NCI-H2107 (cell line): ENCODE results near the gene NSG2.
"Not testable (repeated sequence)": the region's sequence is repeated elsewhere in the genome, so short reads cannot be mapped to it uniquely, and the experiment has no call there.

Experiments used
- DNase-seq: peaks from one replicate; lab custom pipeline; 2025; lab: John Stamatoyannopoulos, UW

Gene NSG2

DNA sequence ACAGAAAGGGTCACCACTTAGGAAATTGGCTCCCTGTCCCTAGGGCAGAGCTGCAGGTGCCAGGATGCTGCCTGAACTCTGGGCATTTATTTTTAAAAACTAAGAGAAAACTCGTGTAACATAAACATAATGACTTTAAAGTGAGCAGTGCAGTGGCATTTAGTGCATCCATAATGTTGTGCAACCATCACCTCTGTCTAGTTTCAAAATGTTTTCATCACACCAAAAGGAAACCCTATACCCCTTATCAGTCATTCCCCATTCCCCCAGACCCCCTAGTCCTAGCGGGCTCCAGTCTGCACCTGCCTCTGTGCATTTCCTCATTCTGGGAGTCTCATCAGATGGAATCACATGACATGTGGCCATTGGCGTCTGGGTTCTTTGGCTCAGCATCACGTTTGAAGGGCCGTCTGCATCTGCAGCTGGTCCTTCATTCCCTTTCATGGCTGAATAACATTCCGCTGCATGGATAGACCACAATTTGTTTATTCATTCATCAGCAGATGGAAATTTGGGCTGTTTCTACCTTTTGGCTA is 55.8 kb downstream of the NSG2 start:
- DNase-seq: no peak

DNA sequence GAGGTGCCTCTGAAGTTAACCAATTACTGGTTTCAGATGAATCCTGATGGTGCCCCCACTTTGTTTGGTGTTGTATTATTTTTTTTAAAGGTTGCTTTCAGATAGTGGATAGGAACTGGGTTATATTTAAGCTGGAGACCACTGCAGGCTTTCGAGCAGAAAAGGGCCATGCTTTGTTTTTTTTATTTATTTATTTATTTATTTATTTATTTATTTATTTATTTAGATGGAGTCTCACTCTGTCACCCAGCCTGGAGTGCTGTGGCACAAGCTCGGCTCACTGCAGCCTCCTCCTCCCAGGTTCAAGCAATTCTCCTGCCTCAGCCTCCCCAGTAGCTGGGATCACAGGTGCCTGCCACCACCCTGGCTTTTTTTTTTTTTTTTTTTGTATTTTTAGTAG is 57.1 kb downstream of the NSG2 start:
- DNase-seq: not testable (repeated sequence)

DNA sequence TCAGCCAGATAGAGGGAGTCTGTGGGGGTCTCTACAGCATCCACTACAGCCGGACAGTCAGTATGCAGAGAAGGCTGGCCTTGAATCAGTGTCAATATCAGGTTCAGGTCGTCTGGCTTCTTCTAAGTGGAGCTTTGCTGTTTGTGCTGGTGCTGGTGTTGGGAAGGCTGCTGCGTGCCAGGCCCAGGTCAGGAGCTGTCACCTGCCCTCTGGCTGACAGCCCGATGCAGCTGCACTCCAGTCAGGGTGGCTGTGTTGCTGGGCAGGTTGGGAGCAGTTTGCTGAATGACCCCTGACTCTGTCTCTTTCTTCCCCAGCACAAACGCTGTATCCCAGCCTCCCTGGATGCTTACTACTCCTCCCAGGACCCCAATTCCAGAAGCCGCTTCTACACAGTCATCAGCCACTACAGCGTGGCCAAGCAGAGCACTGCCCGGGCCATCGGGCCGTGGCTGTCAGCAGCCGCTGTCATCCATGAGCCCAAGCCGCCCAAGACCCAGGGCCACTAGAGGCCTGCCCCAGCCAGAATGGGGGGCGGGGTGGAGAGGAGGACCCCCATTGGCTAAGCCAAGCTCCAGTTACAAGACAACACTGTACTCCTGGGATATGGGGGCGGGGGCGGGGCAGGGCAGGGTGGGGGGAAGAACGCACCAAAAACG is 61.6 kb downstream of the NSG2 start:
- DNase-seq: no peak

DNA sequence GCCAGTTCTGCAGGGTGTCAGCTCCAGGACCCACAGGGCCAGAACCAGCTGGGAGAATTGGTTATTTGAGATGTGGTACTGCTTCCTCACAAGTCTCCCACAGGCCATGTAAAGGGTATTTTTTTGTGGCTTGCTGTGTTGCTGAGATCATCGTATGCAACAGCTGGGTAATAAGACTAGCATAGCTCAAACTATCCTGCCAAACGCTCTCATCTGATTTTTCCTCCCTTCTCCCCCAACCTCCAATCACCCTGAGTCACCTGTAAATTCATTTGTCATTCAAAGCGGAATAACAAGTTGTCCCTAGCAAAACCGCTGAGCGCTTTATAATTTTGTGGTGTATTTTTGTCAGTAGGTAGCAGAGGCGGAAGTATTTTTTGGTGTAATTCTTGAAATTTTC is 63.2 kb downstream of the NSG2 start:
- DNase-seq: no peak

DNA sequence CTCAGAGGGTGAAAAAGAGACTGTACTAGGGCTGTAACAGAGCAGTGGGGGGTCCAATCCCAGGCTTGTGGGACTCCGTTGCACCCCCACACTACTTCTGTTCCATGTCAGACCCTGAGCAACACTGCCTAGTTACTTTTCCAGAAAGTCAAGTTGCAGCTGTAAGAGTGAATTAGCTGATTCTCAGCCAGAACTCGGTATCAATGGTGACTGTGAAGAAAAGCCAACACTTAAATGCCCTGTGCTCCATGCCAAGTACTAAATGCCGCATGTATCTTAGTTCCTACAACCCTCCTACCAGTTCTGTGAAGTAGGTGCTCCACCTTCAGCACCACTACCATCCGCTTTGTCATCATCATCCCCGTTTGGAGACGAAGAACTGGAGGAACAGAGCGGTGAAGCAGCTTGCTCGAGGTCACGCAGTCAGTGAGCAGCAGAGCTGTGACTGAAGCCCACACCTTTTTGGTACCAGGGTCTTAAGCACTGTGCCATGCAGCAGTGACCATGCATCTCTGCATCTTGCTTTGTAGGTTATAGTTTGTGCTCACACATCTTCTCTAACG is 64.3 kb downstream of the NSG2 start:
- DNase-seq: no peak

DNA sequence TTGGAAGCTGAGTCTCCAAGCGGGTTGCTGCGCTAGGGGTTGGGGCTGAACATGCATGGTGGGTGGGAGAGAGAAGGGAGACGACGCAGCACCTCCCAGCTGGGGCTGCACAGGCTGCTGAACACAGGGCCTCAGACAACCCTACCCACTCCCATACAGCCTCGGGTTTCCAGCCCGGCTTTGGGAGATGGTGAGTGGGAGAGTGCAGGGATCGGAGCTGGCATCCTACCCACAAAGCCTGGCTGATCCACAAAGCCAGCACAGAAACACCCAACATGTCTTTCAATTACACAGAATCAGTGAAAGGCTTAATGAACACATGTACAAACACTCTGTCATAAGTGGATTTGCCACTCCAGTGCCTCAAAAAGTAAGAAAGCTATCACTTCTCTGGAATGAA is 64.8 kb downstream of the NSG2 start:
- DNase-seq: no peak

DNA sequence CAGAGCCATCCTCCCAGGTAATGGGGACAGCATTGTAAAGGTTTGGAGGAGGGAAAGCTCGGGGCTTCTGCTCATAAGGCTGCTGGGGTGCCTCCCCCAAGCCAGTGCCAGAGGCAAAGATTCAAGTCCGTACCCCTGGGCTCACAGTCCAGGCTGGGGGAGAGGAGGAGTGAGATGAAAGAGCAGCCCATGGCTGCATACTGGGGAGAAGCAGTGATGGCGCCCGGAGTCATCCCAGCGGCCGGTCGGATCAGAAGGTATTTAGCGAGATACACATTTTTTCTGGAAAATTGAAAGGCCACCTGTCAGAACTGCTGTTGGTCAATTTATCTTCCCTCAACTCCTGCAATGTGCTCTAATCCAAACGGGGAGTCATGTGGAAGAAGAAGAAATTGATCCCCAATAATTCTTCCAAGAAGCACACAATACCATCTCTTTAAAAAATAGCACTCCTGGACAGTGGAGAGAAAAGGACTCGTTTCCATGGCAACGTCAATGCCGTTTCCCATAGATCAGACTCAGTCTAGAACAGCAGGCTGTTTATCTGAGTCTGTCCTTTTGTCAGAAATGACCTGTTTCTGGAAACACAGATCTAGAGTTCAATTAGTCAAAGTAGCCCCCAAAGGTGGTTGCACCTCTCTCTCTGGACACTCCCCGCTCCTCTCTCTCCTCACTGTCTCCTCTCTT is 65.9 kb downstream of the NSG2 start:
- DNase-seq: no peak

DNA sequence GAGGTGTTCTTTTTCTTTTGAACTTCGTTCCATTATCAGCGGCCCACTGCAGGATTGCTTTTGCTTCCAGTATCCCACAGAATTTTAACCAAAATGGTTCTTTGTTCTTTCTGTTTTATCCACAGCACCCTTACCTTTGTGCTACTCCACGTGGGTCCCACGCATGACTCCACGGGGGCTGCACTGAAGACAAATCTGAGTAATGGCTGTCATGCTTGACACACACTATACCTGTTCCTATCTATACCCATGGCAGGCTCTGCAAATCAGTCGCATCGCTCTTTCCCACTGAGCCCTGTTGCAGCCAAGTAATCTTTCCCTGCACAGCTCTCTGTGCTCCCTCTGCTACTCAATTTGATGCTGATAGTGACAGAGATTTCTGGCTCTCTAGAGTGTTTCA is 69.7 kb downstream of the NSG2 start:
- DNase-seq: no peak

DNA sequence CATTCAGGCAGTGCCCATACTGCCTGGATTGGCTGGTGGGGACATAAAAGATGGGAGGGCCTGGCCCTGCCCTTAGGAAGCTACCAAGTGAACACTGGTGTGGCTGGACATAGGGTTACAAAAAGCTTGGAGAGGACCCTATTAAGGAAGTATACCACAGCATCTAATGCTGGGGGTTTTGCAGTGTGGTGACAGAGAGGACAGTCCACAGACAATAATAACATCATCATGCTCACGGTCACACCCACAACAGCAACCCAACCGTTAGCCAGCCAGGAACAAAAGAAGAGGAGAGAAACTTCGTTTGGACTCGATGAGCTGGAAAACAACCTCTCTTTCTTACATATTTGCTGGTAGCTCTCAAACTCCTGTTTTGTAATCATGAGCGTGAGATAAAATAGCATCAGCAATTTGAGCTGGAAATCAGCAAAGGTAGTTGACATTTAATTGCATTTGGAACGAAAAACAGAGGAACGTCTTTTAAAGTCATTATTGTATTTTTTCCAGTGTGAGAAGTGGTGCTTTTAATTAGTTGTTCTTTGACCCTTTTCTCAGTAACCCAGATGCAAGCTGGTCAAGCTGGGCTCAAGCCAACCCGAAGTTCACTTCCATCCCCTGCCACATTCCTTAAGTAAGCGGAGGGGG is 73.4 kb downstream of the NSG2 start:
- no peak for DNase-seq

DNA sequence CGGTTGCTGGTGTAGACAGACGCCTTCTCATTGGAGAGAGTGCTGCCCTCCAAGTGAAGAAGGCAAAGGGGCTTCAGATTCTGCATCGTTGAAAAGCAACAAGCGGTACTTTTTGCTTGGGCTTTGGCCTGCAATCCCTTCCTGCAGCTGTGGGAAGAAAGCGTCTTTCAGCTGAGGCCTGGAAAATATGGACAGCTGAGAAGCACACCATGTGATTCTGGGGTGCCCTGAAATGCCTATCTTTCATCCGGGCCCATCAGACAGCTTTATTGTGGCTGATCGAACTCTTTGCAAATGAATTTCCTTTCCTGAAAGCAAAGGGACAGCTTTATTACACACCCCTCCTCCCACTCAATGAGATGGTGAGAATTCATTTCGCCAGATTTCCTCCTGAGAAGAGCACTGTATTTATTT is 74.0 kb downstream of the NSG2 start:
- DNase-seq: no peak

DNA sequence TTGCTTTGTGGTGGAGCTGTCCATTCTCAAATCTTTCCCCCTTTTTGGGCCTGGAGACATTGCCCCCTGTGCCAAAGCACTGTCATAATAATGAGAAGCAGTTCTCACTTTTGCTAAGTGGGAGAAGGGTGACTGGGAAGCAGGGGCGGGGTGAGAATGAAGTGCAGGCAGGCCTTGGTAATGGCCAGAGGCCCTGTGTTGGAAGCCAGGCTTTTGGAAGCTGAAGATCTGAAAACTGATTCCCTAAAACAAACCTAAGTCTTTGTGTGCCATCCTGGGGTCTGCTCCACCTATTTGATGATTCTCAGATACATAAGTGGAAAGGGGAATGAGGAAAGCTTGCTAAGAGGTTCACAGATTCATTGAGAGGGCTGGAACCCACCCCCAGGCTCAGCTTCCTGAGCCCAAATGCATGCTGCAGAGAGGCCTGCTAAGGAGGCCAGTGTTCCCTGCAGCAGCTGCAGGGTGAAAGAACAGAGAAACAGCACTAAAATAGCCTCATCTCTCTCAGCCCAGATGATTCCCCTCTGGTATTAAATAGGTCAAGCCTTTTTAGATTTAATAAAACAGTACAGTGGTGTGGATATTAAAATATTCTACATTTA is 75.0 kb downstream of the NSG2 start:
- no peak for DNase-seq

DNA sequence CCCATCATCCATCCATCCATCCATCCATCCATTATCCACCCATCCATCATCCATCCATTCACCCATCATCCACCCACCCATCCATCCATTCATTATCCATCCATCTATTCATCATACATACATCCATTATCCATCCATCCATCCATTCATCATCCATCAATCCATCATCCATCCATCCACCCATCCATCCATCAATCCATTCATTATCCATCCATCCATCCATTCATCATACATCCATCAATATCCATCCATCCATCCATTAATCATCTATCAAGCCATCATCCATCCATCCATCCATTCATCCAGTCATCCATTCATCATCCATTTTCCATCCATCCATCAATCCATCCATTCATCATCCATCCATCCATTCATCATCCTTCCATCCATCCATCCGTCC is 89.0 kb downstream of the NSG2 start:
- DNase-seq: no peak

DNA sequence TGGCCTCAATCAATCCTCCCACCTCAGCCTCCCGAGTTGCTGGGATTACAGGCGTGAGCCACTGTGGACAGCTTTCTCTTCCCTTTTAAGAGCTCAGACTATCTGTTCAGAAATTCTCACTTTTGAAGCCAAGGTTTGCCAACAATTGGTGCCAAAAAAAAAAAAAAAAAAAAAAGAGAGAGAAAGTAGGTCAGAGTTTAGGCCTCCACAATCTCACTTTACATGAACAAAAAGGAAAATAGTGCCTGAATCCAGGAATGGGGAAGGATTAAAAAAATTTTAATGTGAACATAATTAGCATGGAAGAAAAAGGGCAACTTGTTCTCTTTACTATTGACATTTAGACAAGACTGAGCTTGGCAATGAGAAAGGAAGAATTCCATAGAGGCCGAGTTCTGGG is 94.1 kb downstream of the NSG2 start:
- DNase-seq: no peak

DNA sequence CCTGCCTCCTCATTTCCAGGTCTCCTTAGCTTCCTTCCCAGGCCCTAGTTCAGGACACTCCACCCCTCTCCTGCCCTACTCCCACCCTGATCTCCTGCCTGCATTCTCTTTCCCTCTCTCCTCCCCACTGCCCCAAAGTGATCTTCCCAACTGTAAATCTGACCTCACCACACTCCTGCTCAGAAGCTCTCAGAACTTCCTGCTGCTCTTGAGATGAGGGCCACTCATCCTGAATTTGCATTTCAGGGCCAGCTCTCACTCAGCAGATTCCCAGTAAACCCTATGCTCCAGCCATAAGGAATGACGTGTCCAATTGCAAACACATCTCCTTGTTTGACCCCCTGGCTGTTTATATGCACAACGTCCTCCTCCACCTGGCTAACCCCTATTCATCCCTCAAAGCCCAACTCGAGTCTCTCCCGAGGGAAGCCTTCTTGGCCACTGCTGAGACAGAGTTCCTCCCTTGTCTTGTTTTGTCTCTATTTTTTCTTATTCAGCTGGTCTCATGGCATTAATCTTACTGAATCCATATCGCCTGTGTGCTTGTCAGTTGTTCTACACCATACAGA is 95.0 kb downstream of the NSG2 start:
- DNase-seq: no peak

DNA sequence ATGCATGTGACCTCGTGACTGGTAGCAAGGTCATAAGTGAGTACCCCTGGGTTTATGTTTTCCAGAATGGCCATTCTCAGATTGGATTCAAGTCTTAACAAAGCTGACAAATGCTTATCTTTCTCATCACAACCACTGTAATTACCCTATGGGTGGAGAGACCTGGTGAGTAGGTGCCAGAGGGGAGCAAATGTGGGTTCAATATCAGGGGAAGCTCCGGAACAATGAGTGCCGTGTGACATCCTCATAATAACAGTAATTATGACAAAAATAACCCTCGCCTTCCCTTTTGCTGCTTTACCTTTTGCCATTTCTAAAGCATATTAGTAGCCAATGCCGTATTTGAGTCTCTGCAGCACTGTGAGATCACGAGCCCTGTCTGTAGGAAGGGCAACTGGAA is 95.9 kb downstream of the NSG2 start:
- no peak for DNase-seq

DNA sequence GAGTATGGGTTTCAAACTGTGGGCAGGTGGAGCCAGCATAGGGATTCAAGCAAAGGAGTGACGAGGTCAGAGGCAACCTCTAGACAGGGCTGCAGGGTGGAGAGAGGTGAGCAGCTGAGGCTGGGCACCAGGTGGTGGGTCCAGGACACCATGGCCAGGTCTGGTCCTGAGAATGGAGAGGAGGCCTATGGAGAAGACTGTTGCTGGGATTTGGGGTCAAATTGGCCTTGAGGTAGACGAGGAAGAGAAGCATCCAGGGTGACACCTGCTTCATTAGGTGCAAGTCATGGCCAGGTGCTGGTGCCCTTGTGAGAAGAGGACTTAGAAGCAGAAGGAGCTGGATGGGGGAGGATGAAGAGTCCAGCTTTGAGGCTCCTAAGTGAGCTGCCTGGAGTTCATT is 99.6 kb downstream of the NSG2 start:
- no peak for DNase-seq

DNA sequence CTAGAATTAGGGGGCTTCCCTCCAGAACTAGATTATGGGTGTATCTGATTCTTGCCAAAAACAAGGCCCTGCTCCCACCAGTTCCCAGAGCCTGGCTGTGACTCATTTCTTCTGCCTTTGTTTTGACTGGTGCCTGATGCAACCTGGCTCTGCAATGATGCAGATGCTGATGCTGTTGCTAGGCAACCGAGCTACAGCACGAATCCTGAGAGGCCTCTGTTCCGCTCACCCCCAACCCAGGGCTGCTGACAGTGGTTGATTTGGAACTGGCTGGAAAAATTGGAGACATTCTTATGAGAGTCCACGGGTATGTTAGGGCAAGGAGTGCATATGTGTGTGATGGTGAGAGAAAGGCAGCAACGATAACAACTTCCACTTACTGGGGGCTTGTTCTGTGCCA is 100.3 kb downstream of the NSG2 start:
- DNase-seq: no peak

DNA sequence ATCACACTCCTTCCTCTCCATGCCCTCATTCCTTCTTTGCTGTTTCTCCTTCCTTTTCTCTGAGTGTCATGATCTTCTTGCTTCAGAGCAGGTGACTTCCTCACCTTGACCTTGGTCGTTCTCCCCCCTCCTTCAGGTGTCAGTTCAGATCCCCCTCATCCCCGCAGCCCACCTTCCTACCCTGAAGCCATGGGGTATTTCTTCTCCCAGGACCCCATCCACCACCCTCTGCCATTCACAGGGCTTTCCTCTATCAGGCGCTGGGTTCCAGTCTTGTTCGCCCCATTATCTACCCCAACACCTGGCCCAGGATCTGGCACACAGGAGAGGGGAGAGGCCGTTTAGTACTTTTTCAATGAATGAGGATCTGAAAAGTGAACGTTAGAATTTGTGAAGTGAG is 101.0 kb downstream of the NSG2 start:
- DNase-seq: no peak

DNA sequence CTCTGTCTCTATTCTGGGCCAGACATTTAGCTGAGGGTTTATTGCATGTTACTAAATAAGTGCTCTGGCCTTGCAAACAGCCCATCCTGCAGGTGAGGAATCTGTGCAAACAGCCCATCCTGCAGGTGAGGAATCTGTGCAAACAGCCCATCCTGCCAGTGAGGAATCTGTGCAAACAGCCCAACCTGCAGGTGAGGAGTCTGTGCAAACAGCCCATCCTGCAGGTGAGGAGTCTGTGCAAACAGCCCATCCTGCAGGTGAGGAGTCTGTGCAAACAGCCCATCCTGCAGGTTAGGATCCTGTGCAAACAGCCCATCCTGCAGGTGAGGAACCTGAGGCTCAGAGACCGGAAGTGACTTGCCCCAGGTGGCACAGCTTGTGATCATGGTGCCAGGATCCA is 101.5 kb downstream of the NSG2 start:
- DNase-seq: not testable (repeated sequence)

DNA sequence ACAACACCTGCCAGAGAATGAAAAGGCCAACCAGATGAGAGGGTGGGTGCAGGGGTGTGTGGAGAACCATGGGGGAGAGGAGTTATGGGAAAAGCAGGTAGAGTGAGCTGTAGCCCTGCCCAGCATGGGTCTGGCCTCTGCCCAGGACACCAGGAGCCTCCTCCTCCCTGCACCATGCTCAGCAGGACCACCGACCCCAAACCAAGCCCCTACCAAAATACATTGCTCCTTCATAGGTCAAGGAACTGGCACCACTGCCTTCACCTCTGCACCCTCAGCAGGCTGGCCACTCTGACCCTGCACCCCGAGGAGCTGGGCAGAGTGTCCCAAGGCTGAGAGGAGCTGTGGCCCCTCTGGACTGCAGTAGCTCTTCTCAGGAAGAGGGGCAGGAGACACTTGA is 102.0 kb downstream of the NSG2 start:
- no peak for DNase-seq

DNA sequence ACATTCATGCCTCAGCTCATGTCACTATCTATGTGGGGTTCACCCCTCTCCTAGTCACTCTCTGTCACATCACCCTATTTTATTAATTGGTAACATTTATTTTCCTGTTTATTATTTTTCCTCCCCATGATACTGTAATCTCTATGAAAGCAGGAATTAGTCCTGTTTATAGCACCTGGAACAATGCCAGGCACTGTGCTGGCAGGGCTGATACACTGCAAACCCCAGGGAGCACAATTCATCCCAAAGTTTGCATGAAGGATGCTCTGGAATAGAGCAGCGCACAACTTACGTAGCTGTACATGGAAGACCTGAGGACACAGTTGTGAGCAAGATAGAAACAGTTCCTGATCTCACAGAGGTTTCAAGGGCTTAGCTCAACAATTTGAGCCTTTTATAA is 103.2 kb downstream of the NSG2 start:
- DNase-seq: no peak

DNA sequence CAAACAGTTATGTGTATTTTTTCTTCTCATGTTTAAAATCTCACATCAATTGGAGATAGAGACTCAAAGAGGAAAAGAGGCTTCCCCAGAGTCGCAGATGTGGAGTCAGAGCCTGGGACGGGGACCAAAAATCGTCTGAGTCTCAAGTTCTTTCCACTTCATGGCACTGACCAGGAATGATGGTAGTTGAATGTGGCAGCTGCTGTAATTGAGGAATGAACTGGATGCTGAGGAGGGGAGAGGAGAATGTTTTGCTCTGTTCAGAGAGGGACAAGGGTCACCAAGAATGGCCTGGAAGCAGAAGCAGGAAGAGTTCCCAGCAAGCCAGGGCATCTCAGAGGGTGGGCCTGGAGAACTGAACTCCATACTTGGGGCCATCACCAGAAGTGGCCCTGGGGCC is 103.9 kb downstream of the NSG2 start:
- no peak for DNase-seq
